HepG2 (cell line): Measurements from ENCODE around the gene MCMBP. TPM values are rescaled to one million over a fixed set of nuclear protein-coding genes. Genes with fewer than 3 reads are reported as not detected.
"Not testable (repeated sequence)": the region's sequence is repeated elsewhere in the genome, so short reads cannot be mapped to it uniquely, and the experiment has no call there.

ENCODE experiments used
- ATAC-seq: fragments of 200-7000 bp; cut with Tn5 transposase; 3 replicates; pipeline ENCODE4 v1.9.1; 2020; ENCODE audit warnings: mild to moderate bottlenecking, moderate library complexity
- BruUV-seq: library from RNA; stranded (reverse); fragments of 400-500 nt; replicated peaks from 2 replicates; lab custom pipeline; 2021; lab: Mats Ljungman, UMichigan
- CTCF ChIA-PET: fragments of 300-600 bp; formaldehyde crosslinking; extraction: SDS; loops from one replicate; lab custom pipeline; 2021; ENCODE audit warnings: low total read pairs, inconsistent platforms, low intra/inter-chr PET ratio; lab: Yijun Ruan, JAX
- POLR2A ChIA-PET: fragments of 350-600 bp; sonication (Branson Sonifier 250); formaldehyde crosslinking; loops from one replicate; lab custom pipeline; 2020; ENCODE audit warnings: antibody characterized with exemption, inconsistent platforms; lab: Yijun Ruan, JAX
- DNase-seq: peaks from one replicate; pipeline ENCODE4 v3.0.0-alpha.2; 2015; ENCODE audit warnings: low spot score
- FAIRE-seq: peaks from 3 replicates; lab custom pipeline; 2011; peaks lifted over from hg19 to GRCh38; lab: Jason Lieb, UNC
- H2AFZ ChIP-seq: one replicate; pipeline ENCODE4 v1.6.1; 2011; ENCODE audit warnings: low read length, inconsistent platforms
- H3K27ac ChIP-seq: fragments of 300-600 bp; 3 replicates; pipeline ENCODE4 v1.8.0; 2011; ENCODE audit warnings: mixed run types, mild to moderate bottlenecking, mixed read lengths, low read length, inconsistent platforms; ENCODE audit not compliant: insufficient read depth; ENCODE audit errors: extremely low read length
- H3K27me3 ChIP-seq, 2 experiments: fragments of 200-600 bp in 1 of 2; 2 replicates in 1 of 2; 3 replicates in 1 of 2; pipeline versions ENCODE4 v1.6.0 to v1.8.0; 2011; ENCODE audit warnings: low read length in 2 of 2, mild to moderate bottlenecking in 2 of 2, moderate library complexity in 2 of 2, inconsistent platforms in 1 of 2; ENCODE audit not compliant: insufficient read depth in 2 of 2, control insufficient read depth in 1 of 2
- H3K36me3 ChIP-seq, 2 experiments: fragments of 200-600 bp in 1 of 2; replicated peaks in 1 of 2; 2 replicates in 1 of 2; 3 replicates in 1 of 2; pipeline versions ENCODE4 v1.5.1 to v1.8.0; 2011; ENCODE audit warnings: low read length in 2 of 2, inconsistent platforms in 1 of 2; ENCODE audit not compliant: insufficient read depth in 2 of 2, control insufficient read depth in 1 of 2
- H3K4me1 ChIP-seq: 2 replicates; pipeline ENCODE4 v1.5.1; 2012; ENCODE audit warnings: low read length, inconsistent platforms; ENCODE audit not compliant: insufficient read depth
- H3K4me2 ChIP-seq: 2 replicates; pipeline ENCODE4 v1.6.0; 2011; ENCODE audit warnings: low read depth, low read length, inconsistent platforms
- H3K4me3 ChIP-seq, 3 experiments: fragments of 200-600 bp in 1 of 3; sonication (generic), shearing (Covaris generic) in 1 of 3; replicated peaks in 1 of 3; 2 replicates each; pipeline ENCODE4 v1.5.1; 2011 to 2016; ENCODE audit warnings: low read length in 3 of 3, inconsistent platforms in 2 of 3, low read depth in 2 of 3, mild to moderate bottlenecking in 2 of 3, control low read depth in 1 of 3, mixed read lengths in 1 of 3; ENCODE audit not compliant: insufficient read depth in 1 of 3
- H3K79me2 ChIP-seq: one replicate; pipeline ENCODE4 v1.6.1; 2011; ENCODE audit warnings: low read length, inconsistent platforms; ENCODE audit not compliant: insufficient read depth
- H3K9ac ChIP-seq: 2 replicates; pipeline ENCODE4 v1.6.0; 2011; ENCODE audit warnings: mild to moderate bottlenecking, low read depth, low read length, inconsistent platforms; ENCODE audit not compliant: insufficient read depth
- H3K9me3 ChIP-seq: 2 replicates; pipeline ENCODE4 v1.5.1; 2012; ENCODE audit warnings: mild to moderate bottlenecking, low read length
- H4K20me1 ChIP-seq: 2 replicates; pipeline ENCODE4 v1.6.0; 2011; ENCODE audit warnings: inconsistent platforms, mild to moderate bottlenecking, low read length, moderate library complexity; ENCODE audit not compliant: insufficient read depth
- CEBPB ChIP-seq: IDR thresholded peaks from 2 replicates; pipeline ENCODE4 v1.6.1; 2011; ENCODE audit warnings: low read depth, low read length, improper control_type of control experiment, borderline replicate concordance
- FOSL2 ChIP-seq: sonication (generic); formaldehyde crosslinking; IDR thresholded peaks from 2 replicates; pipeline ENCODE4 v1.4.0; 2020; ENCODE audit warnings: missing genetic modification reagents
- WGBS: methylation state at CpG from one replicate; pipeline ENCODE4 v1.1.6; 2017; ENCODE audit warnings: low lambda C conversion rate; 5-methylcytosine and 5-hydroxymethylcytosine counted together
- in situ Hi-C: cut with HindIII; loops from 2 replicates; pipeline ENCODE4 v1.10.0; 2017; ENCODE audit warnings: low pct_unique_long_range_greater_than_20kb; ENCODE audit not compliant: extremely low pct_ligation_motif_present
- intact Hi-C: fragments of 100-400 bp; cut with micrococcal nuclease; formaldehyde crosslinking; loops from one replicate; pipeline ENCODE4 v1.10.0; 2022; ENCODE audit not compliant: unreplicated experiment
- polyA plus RNA-seq, 8 experiments: library from polyadenylated mRNA; depleted of rRNA in 3 of 8; stranded (reverse) in 7 of 8; unstranded in 1 of 8; fragments of >200 nt; fragmentation: Illumina TruSeq in 4 of 8; extraction: Trizol in 4 of 8; gene quantifications; 2 replicates each; pipeline versions ENCODE4 v1.2.1 to v1.2.3, GENCODE V29; 2011 to 2016; ENCODE audit warnings: low read depth in 4 of 8, missing spikeins in 1 of 8, mixed read lengths in 1 of 8; ENCODE audit not compliant: insufficient read depth in 1 of 8
- total RNA-seq, 5 experiments: library from RNA; depleted of rRNA; stranded (reverse); fragments of >200 nt; fragmentation: Illumina TruSeq; extraction: Trizol; gene quantifications; 2 replicates each; pipeline ENCODE4 v1.2.3, GENCODE V29; 2016; ENCODE audit warnings: low read depth in 1 of 5

Gene MCMBP
- total and polyA plus RNA-seq, 2 of the 13 experiments (the other 11 are each of a cell fraction or from before 2014, with no cell fraction given): 35.7 to 62.4 TPM

DNA sequence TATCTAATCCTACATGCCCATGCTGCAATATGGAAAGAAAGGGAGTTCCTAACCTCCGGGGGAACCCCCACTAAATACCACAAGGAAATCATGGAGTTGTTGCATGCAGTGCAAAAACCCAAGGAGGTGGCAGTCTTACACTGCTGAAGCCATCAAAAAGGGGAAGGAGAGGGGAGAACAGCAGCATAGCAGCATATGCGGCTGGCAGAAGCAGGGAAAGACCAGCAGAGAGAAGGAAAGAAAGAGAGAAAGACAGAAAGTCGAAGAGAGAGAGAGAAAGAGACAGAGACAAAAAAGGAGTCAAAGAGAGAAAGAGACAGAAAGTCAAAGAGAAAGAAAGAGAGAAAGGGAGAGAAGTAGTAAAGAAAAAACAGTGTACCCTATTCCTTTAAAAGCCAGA is 16.1 kb upstream of the MCMBP start:
- FAIRE-seq, H3K27me3 ChIP-seq, in situ Hi-C loops, H4K20me1 ChIP-seq, intact Hi-C loops, ATAC-seq, H3K4me3 ChIP-seq, BruUV-seq, H3K9me3 ChIP-seq, DNase-seq, CTCF ChIA-PET, H3K27ac ChIP-seq, H3K36me3 ChIP-seq, H2AFZ ChIP-seq, H3K9ac ChIP-seq: not testable (repeated sequence)
- Histone ChIP-seq H3K4me2 (0 out of 2 replicates have a peak overlapping the region, but pooled peaks have one; percentile 7), H3K79me2 (peaks cover 11% of the 10 kb centered on the region), H3K4me1 (peaks cover 63% of the 10 kb centered on the region)
- WGBS: 55% methylated on average over 3 of the region's 3 CpGs
- POLR2A ChIA-PET: interaction anchor here (5.7 kb wide), 1 partner anchor 16 kb away, joined by 79 read pairs; the partner anchor contains the start of gene MCMBP

DNA sequence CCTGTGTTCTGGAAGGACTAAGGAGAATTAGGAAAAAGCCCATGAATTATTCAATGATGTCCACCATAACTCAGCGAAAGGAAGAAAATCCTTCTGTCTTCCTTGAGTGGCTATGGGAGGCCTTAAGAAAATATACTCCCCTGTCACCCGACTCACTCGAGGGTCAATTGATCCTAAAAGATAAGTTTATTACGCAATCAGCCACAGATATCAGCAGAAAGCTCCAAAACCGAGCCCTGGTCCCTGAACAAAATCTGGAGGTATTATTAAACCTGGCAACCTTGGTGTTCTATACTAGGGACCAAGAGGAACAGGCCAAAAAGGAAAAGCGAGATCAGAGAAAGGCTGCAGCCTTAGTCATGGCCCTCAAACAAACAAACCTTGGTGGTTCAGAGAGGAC is 13.4 kb upstream of the MCMBP start:
- H3K36me3 ChIP-seq, H3K79me2 ChIP-seq, CTCF ChIA-PET, FAIRE-seq, BruUV-seq, H3K27ac ChIP-seq, ATAC-seq, H3K27me3 ChIP-seq, H3K9ac ChIP-seq, H2AFZ ChIP-seq, intact Hi-C loops, POLR2A ChIA-PET, DNase-seq, in situ Hi-C loops, H3K9me3 ChIP-seq, H3K4me3 ChIP-seq, H4K20me1 ChIP-seq: not testable (repeated sequence)
- WGBS: 67% methylated on average over 6 of the region's 6 CpGs
- Histone ChIP-seq H3K4me2 (0 out of 2 replicates have a peak overlapping the region, but pooled peaks have one; percentile 2), H3K4me1 (peaks cover 51% of the 10 kb centered on the region)
- TF ChIP-seq CEBPB (peak; percentile 54; the same call in 1 of the 2 replicates), FOSL2 (CRISPR knock-in tag) (0 out of 2 replicates have a peak, but pooled peaks have one; percentile 10)
